Hepatocyte (in vitro differentiated cells): Measurements from ENCODE around the gene ARHGAP21. TPM values are rescaled to one million over a fixed set of nuclear protein-coding genes. Genes with fewer than 3 reads are reported as not detected.

Source experiments
- DNase-seq: peaks from one replicate; pipeline ENCODE4 v3.0.0-alpha.2; 2016; ENCODE audit warnings: low spot score
- H2AFZ ChIP-seq: fragments of 200-600 bp; sonication (generic); 2 replicates; pipeline ENCODE4 v1.6.0; 2016; ENCODE audit warnings: antibody characterized with exemption, mild to moderate bottlenecking
- H3K27ac ChIP-seq: fragments of 200-600 bp; sonication (generic); 2 replicates; pipeline ENCODE4 v1.5.1; 2016; ENCODE audit warnings: mild to moderate bottlenecking
- H3K27me3 ChIP-seq: fragments of 200-600 bp; sonication (generic); 2 replicates; pipeline ENCODE4 v1.6.1; 2016
- H3K36me3 ChIP-seq: fragments of 200-600 bp; sonication (generic); replicated peaks from 2 replicates; pipeline ENCODE4 v1.5.1; 2016; ENCODE audit warnings: low read depth; ENCODE audit not compliant: insufficient read depth
- H3K4me1 ChIP-seq: fragments of 200-600 bp; sonication (generic); 2 replicates; pipeline ENCODE4 v1.5.1; 2016; ENCODE audit warnings: mild to moderate bottlenecking, moderate library complexity; ENCODE audit not compliant: insufficient read depth
- H3K4me2 ChIP-seq: fragments of 200-600 bp; sonication (generic); 2 replicates; pipeline ENCODE4 v1.6.0; 2016
- H3K4me3 ChIP-seq: fragments of 200-600 bp; sonication (generic); 2 replicates; pipeline ENCODE4 v1.5.1; 2016; ENCODE audit warnings: mild to moderate bottlenecking
- H3K79me2 ChIP-seq: fragments of 200-600 bp; sonication (generic); 2 replicates; pipeline ENCODE4 v1.6.0; 2017; ENCODE audit warnings: mild to moderate bottlenecking
- H3K9me2 ChIP-seq: fragments of 200-600 bp; sonication (generic); replicated peaks from 2 replicates; pipeline ENCODE4 v1.6.0; 2017; ENCODE audit warnings: mild to moderate bottlenecking; ENCODE audit not compliant: insufficient read depth
- H3K9me3 ChIP-seq: fragments of 200-600 bp; sonication (generic); 2 replicates; pipeline ENCODE4 v1.5.1; 2016; ENCODE audit warnings: low read depth, mild to moderate bottlenecking
- H4K20me1 ChIP-seq: fragments of 200-600 bp; sonication (generic); 2 replicates; pipeline ENCODE4 v1.6.0; 2016; ENCODE audit warnings: mild to moderate bottlenecking; ENCODE audit not compliant: insufficient read depth, poor library complexity, severe bottlenecking
- EZH2 ChIP-seq: fragments of 200-600 bp; sonication (generic); IDR thresholded peaks from 2 replicates; pipeline ENCODE4 v1.6.1; 2016; ENCODE audit warnings: antibody characterized with exemption, mild to moderate bottlenecking, borderline replicate concordance
- EZH2phosphoT487 ChIP-seq: fragments of 200-600 bp; sonication (generic); IDR thresholded peaks from one replicate; pipeline ENCODE4 v1.6.1; 2018; ENCODE audit warnings: antibody characterized with exemption, mild to moderate bottlenecking, low read depth, moderate library complexity; ENCODE audit not compliant: unreplicated experiment, severe bottlenecking
- WGBS: methylation state at CpG from one replicate; pipeline ENCODE4 v1.1.6; 2016; ENCODE audit warnings: low lambda C conversion rate; ENCODE audit errors: missing lambda C conversion rate; 5-methylcytosine and 5-hydroxymethylcytosine counted together
- polyA plus RNA-seq: library from polyadenylated mRNA; unstranded; fragments of >200 nt; fragmentation: Nextera tagmentation; extraction: Ambion mirVana; gene quantifications from 2 replicates; pipeline ENCODE4 v1.2.1, GENCODE V29; 2016
- total RNA-seq: library from RNA; depleted of rRNA; stranded (reverse); fragments of >200 nt; gene quantifications from 2 replicates; pipeline ENCODE4 v1.2.3, GENCODE V29; 2014
- TF ChIP-seq, protein P1 (sequence below): fragments of 200-600 bp; sonication (generic); IDR thresholded peaks from 2 replicates; pipeline ENCODE4 v1.5.1; 2016; ENCODE audit warnings: antibody characterized with exemption, mild to moderate bottlenecking; ENCODE audit not compliant: poor library complexity

Gene ARHGAP21
- total and polyA plus RNA-seq, 2 experiments from 2014 or later, result 15.1 to 70.2 TPM

- Histone ChIP-seq H3K9me2 (no peaks in the 10 kb centered on the region), H3K79me2 (peaks cover 81% of the 10 kb centered on the region), H3K27me3 (no peaks in the 10 kb centered on the region), H3K4me3 (no peak overlapping the region), H3K27ac (peak overlapping the region; percentile 24), H3K9me3 (no peaks in the 10 kb centered on the region), H2AFZ (no peak overlapping the region), H3K4me2 (peak overlapping the region; percentile 48), H4K20me1 (no peaks in the 10 kb centered on the region), H3K4me1 (peaks cover 11% of the 10 kb centered on the region), H3K36me3 (no peaks in the 10 kb centered on the region)
- 29% methylated on average over 6 of the region's 6 CpGs for WGBS
- DNase-seq, result peak; percentile 26
- TF ChIP-seq, protein P1, sequence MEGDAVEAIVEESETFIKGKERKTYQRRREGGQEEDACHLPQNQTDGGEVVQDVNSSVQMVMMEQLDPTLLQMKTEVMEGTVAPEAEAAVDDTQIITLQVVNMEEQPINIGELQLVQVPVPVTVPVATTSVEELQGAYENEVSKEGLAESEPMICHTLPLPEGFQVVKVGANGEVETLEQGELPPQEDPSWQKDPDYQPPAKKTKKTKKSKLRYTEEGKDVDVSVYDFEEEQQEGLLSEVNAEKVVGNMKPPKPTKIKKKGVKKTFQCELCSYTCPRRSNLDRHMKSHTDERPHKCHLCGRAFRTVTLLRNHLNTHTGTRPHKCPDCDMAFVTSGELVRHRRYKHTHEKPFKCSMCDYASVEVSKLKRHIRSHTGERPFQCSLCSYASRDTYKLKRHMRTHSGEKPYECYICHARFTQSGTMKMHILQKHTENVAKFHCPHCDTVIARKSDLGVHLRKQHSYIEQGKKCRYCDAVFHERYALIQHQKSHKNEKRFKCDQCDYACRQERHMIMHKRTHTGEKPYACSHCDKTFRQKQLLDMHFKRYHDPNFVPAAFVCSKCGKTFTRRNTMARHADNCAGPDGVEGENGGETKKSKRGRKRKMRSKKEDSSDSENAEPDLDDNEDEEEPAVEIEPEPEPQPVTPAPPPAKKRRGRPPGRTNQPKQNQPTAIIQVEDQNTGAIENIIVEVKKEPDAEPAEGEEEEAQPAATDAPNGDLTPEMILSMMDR, result no peak
- TF ChIP-seq EZH2 (no peak), EZH2phosphoT487 (no peak)
These were observed 42.1 kb downstream of the ARHGAP21 start for GRCh38 chr10:24681572-24682088.

DNA sequence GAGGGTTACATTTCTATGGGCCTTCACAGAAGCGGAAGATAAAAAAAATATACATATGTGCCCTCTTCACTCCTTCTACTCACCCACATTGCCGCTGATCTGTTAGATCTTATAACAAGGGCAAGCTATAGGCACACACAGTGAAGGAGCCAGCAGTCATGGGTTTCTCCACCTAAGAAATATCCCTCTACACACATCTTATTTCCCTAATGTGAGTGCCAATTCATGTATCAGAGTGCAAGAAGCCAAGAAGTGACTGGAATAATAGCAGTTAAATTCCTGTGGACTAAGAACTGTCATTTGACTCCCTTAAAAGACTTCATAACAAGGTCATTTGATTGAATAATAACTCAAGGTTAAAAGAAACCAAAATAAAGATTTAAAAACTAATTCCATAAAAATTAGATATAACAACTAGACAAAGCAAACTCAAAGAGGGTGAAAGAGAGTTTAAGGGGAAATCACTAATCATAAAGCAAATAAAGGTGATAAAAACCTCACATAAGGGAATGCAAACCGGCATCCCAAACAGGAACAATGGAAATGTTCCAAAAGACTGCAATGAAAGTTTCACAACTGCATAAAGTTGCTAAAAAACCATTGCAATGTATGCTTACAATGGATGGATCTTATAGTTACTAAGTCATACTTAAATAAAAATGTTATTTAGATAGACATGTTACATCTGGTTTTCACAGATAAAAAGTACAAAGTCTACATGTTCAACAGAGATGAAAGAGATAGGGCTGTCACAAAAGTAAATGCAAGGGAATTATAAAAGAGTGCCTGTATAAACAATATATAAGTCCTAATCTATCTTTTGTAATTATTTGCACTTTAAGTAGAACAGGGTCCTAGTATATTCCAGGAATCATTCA lies 42.8 kb downstream of the ARHGAP21 start:
- Histone ChIP-seq H3K79me2 (peaks cover 81% of the 10 kb centered on the region), H3K27ac (peak overlapping the region; percentile 44), H3K9me3 (no peaks in the 10 kb centered on the region), H2AFZ (no peak overlapping the region), H3K36me3 (no peaks in the 10 kb centered on the region), H4K20me1 (no peaks in the 10 kb centered on the region), H3K4me3 (no peak overlapping the region), H3K27me3 (no peaks in the 10 kb centered on the region), H3K9me2 (no peaks in the 10 kb centered on the region), H3K4me1 (peaks cover 11% of the 10 kb centered on the region), H3K4me2 (peak overlapping the region; percentile 48)
- no peak for DNase-seq
- no peak for TF ChIP-seq EZH2
- TF ChIP-seq, protein P1, result no peak
- no peak for TF ChIP-seq EZH2phosphoT487
- WGBS, result 54% methylated on average over 3 of the region's 3 CpGs

- TF ChIP-seq EZH2 (no peak), EZH2phosphoT487 (no peak)
- TF ChIP-seq, protein P1, result no peak
- Histone ChIP-seq H3K79me2 (peaks cover 81% of the 10 kb centered on the region), H3K36me3 (no peaks in the 10 kb centered on the region), H4K20me1 (no peaks in the 10 kb centered on the region), H3K9me2 (no peaks in the 10 kb centered on the region), H3K4me2 (no peak overlapping the region), H3K4me3 (no peak overlapping the region), H3K9me3 (no peaks in the 10 kb centered on the region), H3K27ac (no peak overlapping the region), H3K27me3 (no peaks in the 10 kb centered on the region), H2AFZ (no peak overlapping the region), H3K4me1 (peaks cover 11% of the 10 kb centered on the region)
- WGBS, result 98% methylated on average over 2 of the region's 2 CpGs
- no peak for DNase-seq
These were observed 44.9 kb downstream of the ARHGAP21 start for GRCh38 chr10:24678757-24679156.
